GM10266 (cell line): Measurements from ENCODE around the gene CCR7.
A peak's percentile ranks its signal among the peaks of the same experiment; 100 is the strongest.

Experiments
- DNase-seq: peaks from one replicate; pipeline ENCODE4 v3.0.0; 2012; ENCODE audit errors: extremely low spot score
- CTCF ChIP-seq: IDR thresholded peaks from 2 replicates; pipeline ENCODE4 v1.5.1; 2012; ENCODE audit warnings: mild to moderate bottlenecking, low read depth; ENCODE audit not compliant: control insufficient read depth, insufficient read depth; ENCODE audit errors: missing control alignments

CCR7 gene

GRCh38 chr17:40518401-40519088 lies 46.7 kb downstream of the CCR7 start:
- no peak for DNase-seq
- no peak for TF ChIP-seq CTCF

DNA sequence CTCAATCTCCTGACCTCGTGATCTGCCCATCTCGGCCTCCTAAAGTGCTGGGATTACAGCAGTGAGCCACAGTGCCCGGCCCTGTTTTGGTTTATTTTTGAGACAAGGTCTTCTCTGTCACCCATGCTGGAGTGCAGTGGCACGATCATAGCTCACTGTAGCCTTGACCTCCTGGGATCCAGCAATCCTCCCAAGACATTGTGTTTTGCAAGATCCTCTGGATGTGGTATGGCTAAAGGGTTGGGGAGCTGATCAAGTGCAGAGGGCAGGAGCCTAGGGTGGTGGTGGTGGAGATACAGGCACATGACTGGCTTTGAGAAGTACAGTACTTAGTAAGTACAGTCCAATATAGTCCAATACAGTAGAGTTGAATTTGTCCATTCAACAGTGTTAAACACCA lies 47.3 kb downstream of the CCR7 start:
- no peak for DNase-seq
- TF ChIP-seq CTCF = no peak

DNA sequence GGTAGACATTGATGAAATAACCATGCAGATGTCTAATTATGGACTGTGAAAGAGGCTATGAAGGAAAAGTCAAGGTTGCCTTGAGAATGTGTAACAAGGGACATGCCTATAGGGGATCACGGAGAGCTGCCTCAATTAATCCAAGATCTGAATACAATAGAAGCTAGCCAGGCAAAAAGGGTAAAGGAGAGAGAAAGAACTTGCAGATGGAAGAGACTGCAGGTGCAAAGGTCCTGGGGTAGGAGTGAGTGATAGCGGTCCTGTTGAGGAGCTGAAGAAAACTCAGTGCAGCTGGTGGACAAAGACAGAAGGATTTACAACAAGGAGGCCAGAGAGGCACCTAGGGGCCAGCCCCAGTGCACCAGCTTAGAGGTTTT lies 48.0 kb downstream of the CCR7 start:
- TF ChIP-seq CTCF = no peak
- no peak for DNase-seq

- peak; percentile 59 for DNase-seq
- no peak for TF ChIP-seq CTCF
These were observed 48.5 kb downstream of the CCR7 start for GRCh38 chr17:40516581-40517285.

DNA sequence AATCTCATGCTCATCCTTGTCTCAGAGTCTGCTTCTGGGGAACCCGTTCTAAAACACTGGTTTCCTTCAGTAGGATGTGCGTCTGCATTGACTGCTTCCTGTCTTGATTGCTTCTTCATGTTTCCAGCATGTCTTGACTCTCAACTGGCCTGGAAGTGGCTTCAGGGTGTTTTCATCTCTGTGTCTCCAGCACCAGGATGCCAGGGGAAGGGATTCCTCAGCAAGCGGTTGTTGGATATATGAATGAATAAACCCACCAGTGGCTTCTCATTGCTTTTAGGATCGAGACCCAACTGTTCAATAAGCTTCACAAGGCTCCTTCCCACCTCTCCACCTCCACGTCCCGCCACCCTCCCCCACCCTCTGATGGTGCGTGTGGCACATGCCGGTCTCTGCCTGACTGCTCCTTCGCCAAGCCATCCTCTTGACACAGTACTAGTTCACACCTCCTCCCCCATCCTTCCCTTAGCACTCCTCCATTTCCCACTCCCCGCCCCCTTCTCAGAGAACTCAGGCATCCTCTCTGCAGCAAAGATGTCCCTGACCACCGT lies 49.7 kb downstream of the CCR7 start:
- no peak for TF ChIP-seq CTCF
- no peak for DNase-seq

DNA sequence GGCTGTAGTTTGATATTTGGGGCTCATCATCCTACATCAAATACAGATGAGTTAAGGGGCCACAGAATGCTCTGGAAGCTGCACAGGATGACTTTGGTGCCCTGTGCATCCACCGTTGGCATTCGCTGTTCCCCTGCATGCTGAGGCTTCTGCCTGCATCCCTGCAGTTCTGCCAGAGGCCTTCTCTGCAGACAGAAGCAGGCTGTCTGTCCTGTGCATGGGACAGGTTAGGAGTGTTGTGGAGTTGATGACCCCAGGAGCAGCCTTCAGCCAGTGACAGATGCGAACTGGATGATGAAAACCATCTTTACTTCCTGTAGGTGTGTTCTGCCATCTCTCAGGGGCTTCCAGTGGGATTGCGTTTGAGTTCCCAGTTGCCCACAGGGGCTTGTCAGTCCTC lies 50.3 kb downstream of the CCR7 start:
- TF ChIP-seq CTCF = no peak

More for the DNA sequence above, 50.3 kb downstream of the CCR7 start:
- DNase-seq = no peak
